IPS DF 6.9 (cell line): ENCODE data around the gene CLIC5.

Experiments used
- DNase-seq: peaks from one replicate; pipeline ENCODE4 v3.0.0-alpha.2; 2013; ENCODE audit warnings: low read depth, low spot score
- H3K27ac ChIP-seq: one replicate; pipeline ENCODE4 v1.5.1; 2013; ENCODE audit warnings: low read length, control low read depth
- H3K27me3 ChIP-seq: 2 replicates; pipeline ENCODE4 v1.6.1; 2013; ENCODE audit warnings: mild to moderate bottlenecking, low read length; ENCODE audit not compliant: control insufficient read depth, insufficient read depth
- H3K36me3 ChIP-seq: 2 replicates; pipeline ENCODE4 v1.6.1; 2013; ENCODE audit warnings: low read length; ENCODE audit not compliant: control insufficient read depth, insufficient read depth
- H3K4me1 ChIP-seq: 2 replicates; pipeline ENCODE4 v1.6.1; 2013; ENCODE audit warnings: low read length; ENCODE audit not compliant: control insufficient read depth, insufficient read depth
- H3K4me3 ChIP-seq: 2 replicates; pipeline ENCODE4 v1.5.1; 2013; ENCODE audit warnings: mild to moderate bottlenecking, low read length
- H3K9me3 ChIP-seq: 2 replicates; pipeline ENCODE4 v1.6.1; 2013; ENCODE audit warnings: low read length, inconsistent platforms; ENCODE audit not compliant: control insufficient read depth, insufficient read depth
- WGBS: extraction: QIAGEN DNeasy Blood & Tissue Kit; methylation state at CpG from one replicate; pipeline ENCODE4 v1.1.7; 2013; ENCODE audit warnings: mixed read lengths, missing lambda C conversion rate; ENCODE audit not compliant: insufficient read length, insufficient coverage; 5-methylcytosine and 5-hydroxymethylcytosine counted together

Gene CLIC5

GRCh38 chr6:45920819-45921511, 94.7 kb downstream of the CLIC5 start:
- no peak overlapping the region for H3K4me3 ChIP-seq
- no peaks in the 10 kb centered on the region for H3K27me3 ChIP-seq
- DNase-seq = no peak
- no peaks in the 10 kb centered on the region for H3K36me3 ChIP-seq
- no peaks in the 10 kb centered on the region for H3K9me3 ChIP-seq
- H3K4me1 ChIP-seq = no peaks in the 10 kb centered on the region; the same call in 1 of the 2 replicates
- H3K27ac ChIP-seq = no peak overlapping the region
- WGBS = no CpG with 5 or more reads among the region's 5 CpGs

- no peaks in the 10 kb centered on the region for H3K36me3 ChIP-seq
- no peak for DNase-seq
- H3K4me1 ChIP-seq = no peaks in the 10 kb centered on the region; the same call in 1 of the 2 replicates
- H3K9me3 ChIP-seq = no peaks in the 10 kb centered on the region
- no CpG with 5 or more reads among the region's 2 CpGs for WGBS
- H3K27ac ChIP-seq = no peak overlapping the region
- H3K4me3 ChIP-seq = no peak overlapping the region
- H3K27me3 ChIP-seq = no peaks in the 10 kb centered on the region
These were observed 98.2 kb downstream of the CLIC5 start for GRCh38 chr6:45917439-45917838.

GRCh38 chr6:45916692-45917091, 99.0 kb downstream of the CLIC5 start:
- Histone ChIP-seq H3K27ac (no peak overlapping the region), H3K9me3 (no peaks in the 10 kb centered on the region), H3K27me3 (no peaks in the 10 kb centered on the region), H3K36me3 (no peaks in the 10 kb centered on the region), H3K4me3 (no peak overlapping the region), H3K4me1 (no peaks in the 10 kb centered on the region; the same call in 1 of the 2 replicates)
- no peak for DNase-seq
- no CpG with 5 or more reads among the region's 5 CpGs for WGBS

- no peak for DNase-seq
- WGBS = no CpG with 5 or more reads among the region's 3 CpGs
- no peaks in the 10 kb centered on the region; the same call in 1 of the 2 replicates for H3K4me1 ChIP-seq
- H3K9me3 ChIP-seq = no peaks in the 10 kb centered on the region
- no peaks in the 10 kb centered on the region for H3K27me3 ChIP-seq
- no peaks in the 10 kb centered on the region for H3K36me3 ChIP-seq
- H3K27ac ChIP-seq = no peak overlapping the region
- H3K4me3 ChIP-seq = no peak overlapping the region
These were observed 99.7 kb downstream of the CLIC5 start for GRCh38 chr6:45915780-45916468.

- H3K4me3 ChIP-seq = no peak overlapping the region
- H3K27ac ChIP-seq = no peak overlapping the region
- DNase-seq = no peak
These were observed 104.0 kb downstream of the CLIC5 start for GRCh38 chr6:45911691-45912090.

GRCh38 chr6:45903959-45904358, 111.7 kb downstream of the CLIC5 start:
- Histone ChIP-seq H3K27me3 (no peaks in the 10 kb centered on the region), H3K36me3 (no peaks in the 10 kb centered on the region), H3K4me1 (no peaks in the 10 kb centered on the region), H3K4me3 (no peak overlapping the region), H3K27ac (no peak overlapping the region), H3K9me3 (no peaks in the 10 kb centered on the region)
- no peak for DNase-seq
- WGBS = no CpG with 5 or more reads among the region's 1 CpG

More at GRCh38 chr6:45911691-45912090, 104.0 kb downstream of the CLIC5 start:
- no peaks in the 10 kb centered on the region for H3K27me3 ChIP-seq
- H3K36me3 ChIP-seq = no peaks in the 10 kb centered on the region
- H3K9me3 ChIP-seq = no peaks in the 10 kb centered on the region
- no peaks in the 10 kb centered on the region for H3K4me1 ChIP-seq
- no CpG with 5 or more reads among the region's 7 CpGs for WGBS

- H3K27ac ChIP-seq = no peak overlapping the region
- no CpG with 5 or more reads among the region's 15 CpGs for WGBS
- H3K36me3 ChIP-seq = no peaks in the 10 kb centered on the region
- no peak overlapping the region for H3K4me3 ChIP-seq
- no peaks in the 10 kb centered on the region for H3K9me3 ChIP-seq
- H3K27me3 ChIP-seq = no peaks in the 10 kb centered on the region
- no peaks in the 10 kb centered on the region for H3K4me1 ChIP-seq
- DNase-seq = no peak
These were observed 112.7 kb downstream of the CLIC5 start for GRCh38 chr6:45902984-45903383.

GRCh38 chr6:45901767-45902650, 113.7 kb downstream of the CLIC5 start:
- whole genome bisulfite sequencing = no CpG with 5 or more reads among the region's 7 CpGs
- Histone ChIP-seq H3K9me3 (no peaks in the 10 kb centered on the region), H3K4me1 (no peaks in the 10 kb centered on the region), H3K27ac (no peak overlapping the region), H3K36me3 (no peaks in the 10 kb centered on the region), H3K27me3 (no peaks in the 10 kb centered on the region), H3K4me3 (no peak overlapping the region)
- DNase-seq = no peak

GRCh38 chr6:45900808-45901752, 114.6 kb downstream of the CLIC5 start:
- Histone ChIP-seq H3K27me3 (no peaks in the 10 kb centered on the region), H3K36me3 (no peaks in the 10 kb centered on the region), H3K4me1 (no peaks in the 10 kb centered on the region), H3K4me3 (no peak overlapping the region), H3K9me3 (no peaks in the 10 kb centered on the region), H3K27ac (no peak overlapping the region)
- DNase-seq = no peak
- no CpG with 5 or more reads among the region's 9 CpGs for WGBS

- H3K36me3 ChIP-seq = no peaks in the 10 kb centered on the region
- H3K4me3 ChIP-seq = no peak overlapping the region
- DNase-seq = no peak
- WGBS = no CpG with 5 or more reads among the region's 4 CpGs
- no peaks in the 10 kb centered on the region for H3K4me1 ChIP-seq
- no peak overlapping the region for H3K27ac ChIP-seq
- H3K9me3 ChIP-seq = no peaks in the 10 kb centered on the region
- no peaks in the 10 kb centered on the region for H3K27me3 ChIP-seq
These were observed 116.0 kb downstream of the CLIC5 start for GRCh38 chr6:45899683-45899946.
